Measurements from ENCODE around the gene CDH4.

Gene CDH4

DNA sequence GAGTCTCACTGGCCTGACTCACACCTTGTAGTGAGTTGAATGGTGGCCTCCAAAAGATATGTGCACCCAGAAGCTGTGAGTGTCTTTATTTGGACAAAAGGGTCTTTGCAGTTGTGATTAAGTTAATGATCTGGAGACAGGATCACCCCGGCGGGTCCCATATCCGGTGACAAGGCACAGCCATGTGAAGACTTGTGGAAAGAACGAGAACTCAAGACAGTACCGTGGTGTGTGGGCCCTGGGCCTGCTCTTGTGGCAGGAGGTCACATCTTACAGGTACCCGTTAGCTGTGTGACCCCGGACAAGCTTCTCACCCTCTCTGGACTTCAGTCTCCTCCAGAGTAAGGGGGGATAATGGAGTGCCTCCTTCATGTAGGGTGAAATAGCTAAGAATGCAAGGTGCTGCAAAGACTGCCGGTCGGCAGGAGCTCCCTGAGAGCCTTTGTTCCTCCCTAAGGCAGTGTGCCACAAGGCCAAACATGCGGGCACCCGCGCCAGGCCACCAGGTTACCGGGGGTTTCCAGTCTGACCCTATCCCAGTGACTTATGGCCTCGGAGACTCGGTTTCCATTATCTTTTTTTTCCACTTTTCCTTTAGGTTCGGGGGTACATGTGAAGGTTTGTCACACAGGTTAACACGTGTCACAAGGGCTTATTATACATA is 39.2 kb downstream of the CDH4 start:
- in situ Hi-C loops (cut with HindIII; ENCODE audit: low pct_unique_long_range_greater_than_20kb, low sequenced_read_pairs): no loop called here
- no peak for TF ChIP-seq JUND (IDR thresholded peaks at IDR 0.05; ENCODE audit: low read depth)
- no peak for DNase-seq (ENCODE audit: low read depth in 1 of 2, low spot score in 1 of 2)

DNA sequence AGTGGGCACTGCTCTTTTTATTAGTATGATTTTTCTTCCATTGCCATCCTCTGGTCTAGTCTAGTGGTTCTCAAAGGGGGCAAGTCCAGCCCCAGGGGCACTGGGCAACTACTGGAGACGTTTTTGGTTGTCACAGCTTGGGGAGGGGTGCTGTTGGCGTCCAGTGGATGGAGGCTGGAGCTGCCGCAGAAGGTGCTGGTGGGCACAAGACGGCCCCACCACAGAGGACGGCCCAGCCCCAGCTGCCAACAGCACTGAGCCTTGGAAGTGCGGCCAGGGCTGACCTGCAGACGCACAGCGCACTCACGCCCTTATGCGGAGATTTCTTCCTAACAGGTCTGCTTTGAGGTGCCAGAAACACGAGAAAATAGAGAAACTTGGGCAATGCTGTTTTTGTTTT is 40.3 kb downstream of the CDH4 start:
- no peak for DNase-seq (ENCODE audit: low read depth in 1 of 2, low spot score in 1 of 2)
- TF ChIP-seq JUND (IDR thresholded peaks at IDR 0.05; ENCODE audit: low read depth): no peak
- in situ Hi-C loops (cut with HindIII; ENCODE audit: low pct_unique_long_range_greater_than_20kb, low sequenced_read_pairs): no loop called here

DNA sequence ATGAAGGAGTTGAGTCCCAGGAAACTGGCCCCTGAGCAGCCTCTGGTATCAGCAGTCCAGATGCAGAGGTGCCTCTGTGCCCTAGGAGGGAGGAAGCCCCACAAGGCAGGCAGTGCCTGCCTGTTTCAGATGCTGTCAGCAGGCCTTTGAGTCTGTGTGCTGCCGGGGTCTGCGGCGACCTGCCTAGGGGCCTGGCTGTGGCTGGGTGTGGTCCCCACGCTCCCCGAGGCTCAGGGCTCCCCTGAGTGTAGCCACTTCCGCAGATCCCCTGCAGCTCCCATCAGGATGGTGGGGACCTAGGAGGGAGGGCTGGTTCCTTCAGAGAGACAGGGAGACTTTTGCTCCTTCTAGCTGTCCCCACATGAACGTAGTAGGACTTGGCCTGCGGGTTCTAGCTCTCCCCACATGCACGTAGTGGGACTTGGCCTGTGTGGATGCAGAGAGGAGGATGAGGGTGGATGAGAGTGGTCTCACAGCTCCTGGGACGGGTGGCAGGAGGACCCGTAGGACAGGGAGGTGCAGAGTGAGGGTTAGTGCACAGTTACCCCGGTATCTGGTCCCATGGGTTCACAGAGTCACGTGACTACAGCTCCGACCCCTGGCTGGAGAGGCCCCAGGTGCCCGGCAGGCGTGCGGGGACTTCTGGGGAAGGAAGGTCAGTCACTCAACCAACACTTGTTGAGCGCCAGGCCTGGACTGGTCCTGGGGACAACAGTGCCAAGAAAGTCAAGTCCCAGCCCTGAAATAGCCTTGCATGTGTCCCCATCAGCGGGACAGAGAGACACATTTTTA is 41.0 kb downstream of the CDH4 start:
- in situ Hi-C loops (cut with HindIII; ENCODE audit: low pct_unique_long_range_greater_than_20kb, low sequenced_read_pairs): no loop called here
- no peak for TF ChIP-seq JUND (IDR thresholded peaks at IDR 0.05; ENCODE audit: low read depth)
- DNase-seq (ENCODE audit: low read depth in 1 of 2, low spot score in 1 of 2): no peak

DNA sequence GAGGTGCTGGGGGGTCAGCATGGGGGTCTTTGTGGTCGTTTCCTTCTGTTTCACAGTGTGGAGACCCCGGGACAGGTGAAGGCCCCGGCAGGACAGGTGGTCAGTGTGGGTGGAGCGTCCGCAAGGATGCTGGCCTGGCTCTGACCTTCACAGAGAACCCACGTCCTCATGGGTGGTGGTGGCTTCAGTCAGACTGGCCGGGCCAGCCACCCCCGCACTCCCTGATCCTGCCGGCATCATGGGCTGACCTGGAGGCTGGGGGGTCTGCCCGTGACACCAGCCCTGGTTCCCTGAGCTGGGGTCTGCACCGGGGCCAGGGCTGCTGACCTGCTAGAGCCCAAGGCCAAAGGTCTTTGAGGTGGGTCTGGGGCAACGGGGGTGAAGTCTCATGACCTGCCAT is 41.9 kb downstream of the CDH4 start:
- in situ Hi-C loops (cut with HindIII; ENCODE audit: low pct_unique_long_range_greater_than_20kb, low sequenced_read_pairs): no loop called here
- no peak for TF ChIP-seq JUND (IDR thresholded peaks at IDR 0.05; ENCODE audit: low read depth)
- DNase-seq (ENCODE audit: low read depth in 1 of 2, low spot score in 1 of 2): no peak

DNA sequence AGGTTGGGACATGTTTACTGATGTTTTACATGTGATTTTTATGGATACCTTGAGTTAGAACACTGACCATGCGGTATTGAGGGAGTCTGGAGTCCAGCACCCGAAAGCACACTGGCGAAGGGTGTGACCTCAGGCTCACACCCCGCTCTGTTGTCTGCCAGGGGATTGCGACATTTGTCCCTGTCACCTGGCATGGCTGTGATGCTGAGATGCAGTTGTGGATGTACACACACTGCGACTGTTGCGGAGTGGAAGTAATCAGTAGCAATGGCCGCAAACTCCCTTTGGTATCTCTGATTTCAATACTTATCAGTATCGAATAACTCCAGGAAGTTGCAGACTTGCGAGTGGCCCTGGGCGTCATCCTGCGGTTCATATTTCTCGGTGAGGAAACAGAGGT is 43.2 kb downstream of the CDH4 start:
- in situ Hi-C loops (cut with HindIII; ENCODE audit: low pct_unique_long_range_greater_than_20kb, low sequenced_read_pairs): no loop called here

DNA sequence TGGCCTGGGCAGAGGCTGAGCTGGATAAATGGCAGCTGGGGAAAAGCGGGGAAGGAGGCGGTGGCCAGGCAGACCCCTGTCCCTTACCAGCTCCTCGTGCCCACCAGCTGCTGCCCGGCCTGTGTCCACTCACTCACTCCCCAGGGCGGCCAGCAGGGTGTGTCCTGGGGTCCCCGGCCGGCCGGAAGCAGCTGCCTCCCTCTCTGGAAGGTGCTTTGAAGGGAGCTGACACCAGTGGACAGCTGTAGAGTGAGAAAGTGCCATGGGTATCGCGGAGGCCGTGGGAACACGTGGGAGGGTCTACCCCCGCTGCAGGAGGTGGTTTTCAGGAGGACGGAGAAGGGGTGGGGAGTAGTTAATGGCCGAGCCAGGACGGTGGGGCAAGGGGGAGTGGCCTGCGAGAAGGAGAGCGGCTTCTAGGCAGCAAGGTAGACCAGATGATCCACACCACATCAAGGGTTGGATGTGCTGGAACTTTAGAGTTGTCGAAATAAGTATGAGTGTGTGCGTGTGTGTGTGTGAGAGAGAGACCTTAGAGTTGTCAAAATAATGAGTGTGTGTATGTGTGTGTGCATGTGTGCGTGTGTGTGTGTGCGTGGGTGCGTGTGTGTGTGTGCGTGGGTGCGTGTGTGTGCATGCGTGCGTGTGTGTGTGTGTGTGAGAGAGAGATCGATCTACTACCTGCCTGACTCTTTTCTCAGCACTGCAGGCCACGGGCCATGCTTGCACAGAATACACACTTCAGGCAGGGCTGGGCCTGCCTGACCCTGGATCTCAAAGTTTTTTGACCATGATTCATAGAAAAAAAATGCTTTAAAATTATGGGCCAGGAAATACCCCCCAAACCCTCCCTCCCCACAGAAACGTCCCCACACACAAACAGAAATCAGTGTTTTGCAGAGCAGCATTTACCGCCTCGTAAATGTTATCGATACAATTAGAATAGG is 43.9 kb downstream of the CDH4 start:
- DNase-seq (ENCODE audit: low read depth in 1 of 2, low spot score in 1 of 2): no peak
- in situ Hi-C loops (cut with HindIII; ENCODE audit: low pct_unique_long_range_greater_than_20kb, low sequenced_read_pairs): no loop called here
- no peak for TF ChIP-seq JUND (IDR thresholded peaks at IDR 0.05; ENCODE audit: low read depth)

More for the DNA sequence above, 43.2 kb downstream of the CDH4 start:
- TF ChIP-seq JUND (IDR thresholded peaks at IDR 0.05; ENCODE audit: low read depth): no peak
- no peak for DNase-seq (ENCODE audit: low read depth in 1 of 2, low spot score in 1 of 2)

DNA sequence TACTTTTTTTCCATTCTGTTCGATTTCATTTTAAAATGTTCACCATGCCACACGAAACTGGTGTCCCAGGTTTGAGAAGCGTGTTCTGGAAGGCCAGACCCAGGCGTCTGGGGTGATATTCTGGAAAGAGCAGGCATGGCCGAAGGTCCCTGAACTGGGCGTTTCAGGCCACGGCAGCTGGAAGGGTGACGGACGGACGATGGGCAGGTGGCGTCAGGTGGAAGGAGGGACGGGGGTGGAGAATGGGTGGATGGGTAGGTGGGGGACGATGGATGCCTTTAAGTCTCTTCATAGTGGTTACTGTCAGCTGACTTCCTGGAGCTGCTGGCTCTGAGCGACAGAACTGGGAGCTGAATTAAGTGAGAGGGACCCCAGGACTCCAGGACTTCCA is 44.6 kb downstream of the CDH4 start:
- DNase-seq (ENCODE audit: low read depth in 1 of 2, low spot score in 1 of 2): no peak
- in situ Hi-C loops (cut with HindIII; ENCODE audit: low pct_unique_long_range_greater_than_20kb, low sequenced_read_pairs): no loop called here
- TF ChIP-seq JUND (IDR thresholded peaks at IDR 0.05; ENCODE audit: low read depth): no peak

DNA sequence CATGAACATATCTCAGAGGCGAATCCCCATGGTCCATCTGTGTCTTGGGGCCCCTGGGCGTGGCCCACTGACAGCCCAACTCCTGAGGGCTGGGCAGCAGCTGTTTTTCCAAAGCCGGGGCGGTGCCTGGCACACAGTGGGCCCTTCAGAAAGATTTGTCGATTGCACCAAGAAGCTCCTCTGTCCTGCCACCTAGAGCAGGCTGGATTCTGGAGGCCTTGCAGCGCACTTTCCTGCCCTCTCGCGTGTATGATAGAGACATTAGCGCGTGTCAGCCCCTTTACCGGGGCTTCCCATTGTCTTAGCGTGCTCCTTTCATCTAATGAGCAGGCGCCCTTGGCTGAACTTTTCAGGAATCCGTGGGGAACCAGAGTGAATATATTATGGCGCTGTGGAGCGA is 45.4 kb downstream of the CDH4 start:
- in situ Hi-C loops (cut with HindIII; ENCODE audit: low pct_unique_long_range_greater_than_20kb, low sequenced_read_pairs): no loop called here

DNA sequence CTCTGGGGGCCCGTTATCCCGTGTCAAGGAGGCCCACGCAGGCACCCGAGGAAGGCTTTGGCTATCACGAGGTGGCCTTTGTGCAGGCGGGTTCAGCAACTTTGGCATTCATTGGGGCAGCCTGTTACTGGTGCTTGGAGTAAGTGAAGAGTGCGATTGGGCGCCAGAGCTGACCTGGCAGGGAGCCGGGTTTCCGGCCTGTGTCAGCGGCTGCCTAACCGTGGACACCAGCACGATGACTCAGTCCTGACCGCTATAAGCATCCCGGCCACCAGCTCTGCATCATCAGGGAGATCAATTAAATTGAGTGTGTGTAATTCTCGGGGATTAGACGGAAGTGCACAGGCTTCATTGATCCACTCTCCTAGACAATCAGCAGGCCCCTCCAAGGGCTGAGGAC is 45.9 kb downstream of the CDH4 start:
- in situ Hi-C loops (cut with HindIII; ENCODE audit: low pct_unique_long_range_greater_than_20kb, low sequenced_read_pairs): no loop called here
- DNase-seq (ENCODE audit: low read depth in 1 of 2, low spot score in 1 of 2): no peak
- TF ChIP-seq JUND (IDR thresholded peaks at IDR 0.05; ENCODE audit: low read depth): no peak

More for the DNA sequence above, 45.4 kb downstream of the CDH4 start:
- no peak for DNase-seq (ENCODE audit: low read depth in 1 of 2, low spot score in 1 of 2)
- TF ChIP-seq JUND (IDR thresholded peaks at IDR 0.05; ENCODE audit: low read depth): no peak

DNA sequence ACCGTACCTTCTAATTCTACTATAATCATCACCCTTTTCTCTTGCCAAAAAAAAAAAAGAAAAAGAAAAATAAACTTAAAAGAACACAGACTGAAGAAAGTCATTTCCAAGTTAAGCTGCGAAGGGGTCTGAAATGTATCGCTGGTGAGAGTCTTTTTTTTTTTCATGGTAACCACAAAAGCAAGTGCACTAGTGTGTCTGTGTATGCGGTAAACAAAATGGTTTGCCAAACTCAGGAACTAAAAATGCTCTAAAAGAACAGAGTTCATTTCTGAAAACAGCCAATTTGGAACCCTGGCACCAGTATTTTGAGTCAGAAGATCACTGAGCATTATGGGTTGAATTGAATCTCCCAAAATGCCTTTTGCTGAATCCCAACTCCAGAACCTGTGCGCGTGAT is 46.6 kb downstream of the CDH4 start:
- no peak for TF ChIP-seq JUND (IDR thresholded peaks at IDR 0.05; ENCODE audit: low read depth)
- DNase-seq (ENCODE audit: low read depth in 1 of 2, low spot score in 1 of 2): no peak
- in situ Hi-C loops (cut with HindIII; ENCODE audit: low pct_unique_long_range_greater_than_20kb, low sequenced_read_pairs): no loop called here

DNA sequence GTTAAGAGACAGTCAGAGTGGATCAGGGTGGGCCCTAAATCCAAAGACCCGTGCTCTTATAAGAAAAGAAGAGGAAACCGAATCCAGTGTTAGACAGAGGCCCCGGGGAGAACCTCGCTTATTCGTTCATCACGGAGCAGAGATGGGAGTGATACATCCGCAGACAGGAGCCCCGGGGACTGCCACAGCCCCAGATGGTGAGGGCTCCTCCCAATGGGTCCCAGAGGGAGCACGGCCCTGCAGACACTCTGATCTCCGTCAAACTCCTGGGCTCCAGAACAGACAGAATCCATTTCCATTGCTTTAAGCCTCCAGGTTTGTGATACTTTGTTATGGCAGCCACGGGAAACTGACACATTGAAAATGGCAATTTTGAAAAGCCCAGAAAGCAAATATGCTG is 47.0 kb downstream of the CDH4 start:
- TF ChIP-seq JUND (IDR thresholded peaks at IDR 0.05; ENCODE audit: low read depth): no peak
- DNase-seq (ENCODE audit: low read depth in 1 of 2, low spot score in 1 of 2): no peak
- in situ Hi-C loops (cut with HindIII; ENCODE audit: low pct_unique_long_range_greater_than_20kb, low sequenced_read_pairs): no loop called here

DNA sequence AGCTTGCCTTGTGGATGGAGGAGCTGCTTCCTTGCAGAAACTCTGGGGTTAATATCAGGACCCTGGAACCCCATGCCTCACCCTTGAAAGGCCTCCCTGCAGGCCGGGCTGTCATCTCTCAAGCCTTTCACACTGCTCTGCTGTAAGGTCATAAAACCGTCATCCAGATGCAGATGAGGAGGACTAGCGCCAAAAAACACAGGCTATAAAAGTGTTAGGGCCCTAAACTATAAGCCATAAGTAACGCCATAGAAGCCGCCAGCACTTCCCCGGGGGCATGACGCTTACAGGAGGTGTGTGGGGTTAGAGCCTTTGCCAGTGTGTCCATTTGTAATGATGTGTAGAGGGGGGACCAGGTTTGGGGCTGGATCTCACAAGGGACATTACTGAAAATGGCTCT is 47.6 kb downstream of the CDH4 start:
- in situ Hi-C loops (cut with HindIII; ENCODE audit: low pct_unique_long_range_greater_than_20kb, low sequenced_read_pairs): no loop called here
- no peak for TF ChIP-seq JUND (IDR thresholded peaks at IDR 0.05; ENCODE audit: low read depth)
- DNase-seq (ENCODE audit: low read depth in 1 of 2, low spot score in 1 of 2): no peak

DNA sequence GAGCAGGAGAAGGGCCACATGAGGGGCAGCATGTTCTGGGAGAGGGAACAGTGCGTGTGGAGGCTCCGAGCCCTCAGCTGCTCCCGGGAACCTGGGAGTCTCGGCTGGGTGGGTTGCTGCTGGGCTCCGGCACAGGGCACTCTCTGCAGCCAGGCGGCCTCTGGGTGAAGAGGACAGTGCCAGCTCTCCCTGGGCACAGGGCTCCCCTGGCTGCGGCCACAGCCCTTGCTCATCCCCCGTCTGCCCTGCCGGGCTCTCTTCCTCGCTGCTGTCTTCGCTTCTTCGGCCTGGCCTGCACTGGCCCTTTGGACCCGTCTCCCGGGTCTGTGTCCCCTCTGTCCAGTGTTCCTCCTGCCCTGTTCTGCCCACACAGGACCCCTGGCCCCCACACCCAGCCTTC is 48.2 kb downstream of the CDH4 start:
- no peak for TF ChIP-seq JUND (IDR thresholded peaks at IDR 0.05; ENCODE audit: low read depth)
- DNase-seq (ENCODE audit: low read depth in 1 of 2, low spot score in 1 of 2): no peak
- in situ Hi-C loops (cut with HindIII; ENCODE audit: low pct_unique_long_range_greater_than_20kb, low sequenced_read_pairs): no loop called here

All from T47D (cell line).